GM19023 (cell line): Measurements from ENCODE around the gene OLIG2.

Experiments used
- ATAC-seq: cut with Tn5 transposase; IDR thresholded peaks from one replicate; pipeline ENCODE4 v1.9.1; 2021; ENCODE audit warnings: mild to moderate bottlenecking, moderate library complexity; ENCODE audit not compliant: unreplicated experiment

The OLIG2 gene

DNA sequence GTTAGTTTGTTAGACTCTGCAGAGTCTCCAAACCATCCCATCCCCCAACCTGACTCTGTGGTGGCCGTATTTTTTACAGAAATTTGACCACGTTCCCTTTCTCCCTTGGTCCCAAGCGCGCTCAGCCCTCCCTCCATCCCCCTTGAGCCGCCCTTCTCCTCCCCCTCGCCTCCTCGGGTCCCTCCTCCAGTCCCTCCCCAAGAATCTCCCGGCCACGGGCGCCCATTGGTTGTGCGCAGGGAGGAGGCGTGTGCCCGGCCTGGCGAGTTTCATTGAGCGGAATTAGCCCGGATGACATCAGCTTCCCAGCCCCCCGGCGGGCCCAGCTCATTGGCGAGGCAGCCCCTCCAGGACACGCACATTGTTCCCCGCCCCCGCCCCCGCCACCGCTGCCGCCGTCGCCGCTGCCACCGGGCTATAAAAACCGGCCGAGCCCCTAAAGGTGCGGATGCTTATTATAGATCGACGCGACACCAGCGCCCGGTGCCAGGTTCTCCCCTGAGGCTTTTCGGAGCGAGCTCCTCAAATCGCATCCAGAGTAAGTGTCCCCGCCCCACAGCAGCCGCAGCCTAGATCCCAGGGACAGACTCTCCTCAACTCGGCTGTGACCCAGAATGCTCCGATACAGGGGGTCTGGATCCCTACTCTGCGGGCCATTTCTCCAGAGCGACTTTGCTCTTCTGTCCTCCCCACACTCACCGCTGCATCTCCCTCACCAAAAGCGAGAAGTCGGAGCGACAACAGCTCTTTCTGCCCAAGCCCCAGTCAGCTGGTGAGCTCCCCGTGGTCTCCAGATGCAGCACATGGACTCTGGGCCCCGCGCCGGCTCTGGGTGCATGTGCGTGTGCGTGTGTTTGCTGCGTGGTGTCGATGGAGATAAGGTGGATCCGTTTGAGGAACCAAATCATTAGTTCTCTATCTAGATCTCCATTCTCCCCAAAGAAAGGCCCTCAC lies at the start of gene OLIG2:
Gene OLIG2, plus strand, starts transcription at position 447 of the 954 bp plus-strand sequence. CDS start 928 bp downstream, outside the sequence.
- ATAC-seq: no peak

DNA sequence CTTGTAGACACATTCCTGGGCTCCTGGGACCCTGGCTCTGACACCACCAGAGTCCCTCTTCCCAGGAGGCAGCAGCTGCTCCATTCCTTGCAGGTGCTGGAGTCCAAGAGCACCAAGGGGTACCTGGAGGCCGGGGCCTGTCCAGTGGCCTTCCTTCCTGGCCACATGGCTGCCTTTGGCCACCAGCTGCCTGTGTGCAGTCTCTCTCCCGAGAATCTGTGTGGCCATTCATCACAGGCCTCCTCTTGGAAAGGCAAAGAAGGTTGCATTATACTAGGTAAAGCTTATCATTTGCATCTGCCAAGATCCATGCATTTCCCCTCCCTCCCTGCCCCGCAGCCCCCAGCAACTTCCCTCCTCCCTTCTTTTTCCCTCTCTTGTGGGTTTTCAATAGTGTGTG lies 48.9 kb upstream of the OLIG2 start:
- ATAC-seq: no peak

GRCh38 chr21:32977216-32977615 lies 48.5 kb upstream of the OLIG2 start:
- no peak for ATAC-seq

GRCh38 chr21:32978331-32979270 lies 47.1 kb upstream of the OLIG2 start:
- no peak for ATAC-seq

- no peak for ATAC-seq
Observed at GRCh38 chr21:32979598-32980268, 46.0 kb upstream of the OLIG2 start.

DNA sequence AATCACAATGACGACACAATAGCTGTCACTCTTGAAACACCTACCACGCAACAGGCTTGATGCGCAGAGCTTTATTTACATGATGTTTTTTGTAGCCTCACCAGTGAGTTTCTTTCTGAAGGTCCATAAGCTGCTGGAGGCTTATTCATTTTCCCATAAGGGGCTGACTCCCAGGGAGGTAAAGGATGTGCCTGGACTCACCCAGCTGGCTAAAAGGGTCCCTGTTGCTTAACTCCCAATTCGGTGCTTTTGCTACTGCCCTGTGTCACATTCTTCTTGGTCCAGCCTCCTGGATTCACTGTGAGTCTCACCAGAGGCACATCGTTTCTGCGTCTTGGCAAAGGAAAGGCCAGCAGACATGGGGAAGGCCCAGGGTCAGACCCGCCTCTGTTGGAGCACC lies 44.6 kb upstream of the OLIG2 start:
- no peak for ATAC-seq

DNA sequence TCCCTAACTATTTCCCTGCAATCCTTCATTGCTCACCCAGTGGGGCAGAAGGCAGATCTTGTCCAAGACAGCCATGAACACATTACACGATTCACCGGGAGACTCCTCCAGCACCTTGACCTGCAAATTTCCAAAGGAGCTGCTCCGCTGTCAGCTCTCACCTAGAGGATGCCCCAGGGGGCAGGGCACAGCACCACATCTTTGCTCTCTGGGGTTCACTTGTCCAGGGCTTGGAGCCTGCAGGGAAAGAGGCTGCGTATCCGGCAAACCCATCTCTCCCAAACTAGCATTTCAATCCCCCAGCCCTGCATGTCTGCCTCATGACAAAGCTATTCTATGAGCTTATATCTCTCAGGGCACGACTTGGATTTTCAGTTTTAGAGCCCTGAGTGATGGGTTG lies 35.1 kb upstream of the OLIG2 start:
- ATAC-seq: no peak

DNA sequence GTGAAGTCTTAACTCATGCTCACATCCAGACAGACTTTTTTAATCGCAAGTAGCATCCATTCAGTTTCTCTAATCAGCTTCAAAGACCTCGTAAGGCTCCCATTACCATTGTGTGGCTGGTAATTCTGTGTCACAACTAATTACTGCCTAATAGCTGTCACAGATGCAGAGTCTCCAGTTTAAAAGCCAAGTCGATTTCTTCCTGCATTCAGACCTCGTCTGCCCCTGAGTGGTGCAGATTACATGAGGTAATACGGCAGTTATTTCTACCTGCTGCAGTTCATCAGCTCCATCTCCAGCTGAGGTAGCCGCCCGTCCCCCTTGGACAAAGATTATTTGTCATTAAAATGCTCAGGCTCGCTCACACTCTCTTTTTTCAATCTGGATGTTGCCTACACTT lies 34.4 kb upstream of the OLIG2 start:
- ATAC-seq: no peak

- no peak for ATAC-seq
Observed at GRCh38 chr21:32993894-32994293, 31.8 kb upstream of the OLIG2 start.

- ATAC-seq: no peak
Observed at GRCh38 chr21:32994305-32994704, 31.4 kb upstream of the OLIG2 start.

DNA sequence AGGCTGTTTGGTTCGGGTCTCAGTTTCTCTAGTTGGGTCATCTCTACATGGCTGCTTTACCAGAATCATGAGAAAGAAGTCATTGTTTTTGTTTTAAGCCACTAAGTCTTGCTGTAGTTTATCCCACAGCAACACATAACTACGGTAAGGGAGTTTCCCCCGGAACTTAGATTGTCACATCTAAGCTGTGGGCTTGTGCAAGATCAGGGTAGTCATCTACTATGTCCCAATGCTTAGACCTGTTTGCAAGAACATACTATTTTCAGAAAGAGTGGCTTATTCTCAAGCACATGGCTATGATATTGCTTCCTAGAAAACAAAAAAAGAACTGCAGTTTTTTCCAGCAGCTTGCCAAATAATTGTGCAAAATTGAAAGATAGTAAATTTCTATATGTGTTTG lies 18.0 kb upstream of the OLIG2 start:
- ATAC-seq: no peak

DNA sequence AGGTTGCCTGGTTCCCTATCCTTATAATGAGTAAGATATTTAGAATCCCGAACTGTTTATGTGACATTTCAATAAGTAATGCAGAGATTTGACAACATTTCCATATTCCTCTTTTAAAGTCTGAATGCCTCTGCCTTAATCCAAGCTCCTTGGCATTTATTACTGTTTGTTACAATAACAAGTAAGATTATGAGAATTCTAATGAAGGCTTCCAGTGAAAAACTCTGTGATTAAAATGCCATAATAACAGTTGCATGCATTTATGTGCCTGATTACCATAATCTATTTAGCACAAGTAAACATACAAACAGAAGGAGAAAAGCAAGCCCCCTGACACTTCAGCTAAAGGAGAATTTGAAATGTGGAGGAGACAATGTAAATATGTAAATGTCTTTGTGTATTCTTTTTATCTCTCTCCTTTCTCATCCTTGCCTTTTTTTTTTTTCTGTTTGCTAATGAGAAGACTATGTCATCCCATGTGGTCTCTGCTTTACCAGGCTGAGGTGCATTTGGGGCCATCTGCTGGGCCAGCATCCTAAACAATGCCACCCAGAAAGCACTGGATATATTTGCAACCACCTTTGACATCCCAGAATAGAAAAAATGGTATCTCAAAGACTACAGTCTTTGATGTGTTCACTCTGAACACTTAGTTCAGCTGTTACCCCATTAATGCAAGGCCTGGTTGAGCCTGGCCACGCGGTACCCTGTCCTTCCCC lies 17.2 kb upstream of the OLIG2 start:
- no peak for ATAC-seq

DNA sequence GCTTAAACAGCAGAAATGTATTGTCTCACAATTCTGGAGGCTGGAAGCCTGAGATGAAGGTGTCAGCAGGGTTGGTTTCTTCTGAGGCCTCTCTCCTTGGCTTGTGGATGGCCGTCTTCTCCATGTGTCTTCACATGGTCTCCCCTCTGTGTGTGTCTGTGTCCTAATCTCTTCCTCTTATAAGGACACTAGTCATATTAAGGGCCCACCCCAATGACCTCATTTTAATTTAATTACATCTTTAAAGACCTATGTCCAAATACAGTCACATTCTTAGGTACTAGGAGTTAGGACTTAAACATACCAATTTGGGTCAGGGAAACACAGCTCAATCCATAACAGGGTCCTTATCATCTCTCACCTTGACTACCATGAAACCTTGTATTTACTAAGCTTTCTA lies 14.8 kb upstream of the OLIG2 start:
- no peak for ATAC-seq

DNA sequence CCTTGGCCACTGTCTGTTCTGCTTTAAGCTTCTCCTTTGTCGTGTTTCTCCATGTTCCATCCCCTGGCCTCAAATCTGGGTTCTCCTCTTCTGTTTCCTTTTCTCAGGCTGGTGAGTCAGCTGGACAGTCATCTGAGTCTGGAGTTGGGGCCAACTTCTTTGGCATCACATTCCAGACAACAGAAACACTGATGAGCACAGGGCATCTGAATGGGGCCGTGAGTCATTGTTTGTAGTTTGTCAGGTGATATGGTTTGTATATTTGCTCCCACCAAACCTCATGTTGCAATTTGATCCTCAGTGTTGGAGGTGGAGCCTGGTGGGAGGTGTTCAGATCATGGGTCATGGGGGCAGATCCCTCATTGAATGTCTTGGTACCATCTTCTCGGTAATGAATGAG lies 14.3 kb upstream of the OLIG2 start:
- no peak for ATAC-seq

- ATAC-seq: no peak
Observed at GRCh38 chr21:33013626-33014025, 12.1 kb upstream of the OLIG2 start.

DNA sequence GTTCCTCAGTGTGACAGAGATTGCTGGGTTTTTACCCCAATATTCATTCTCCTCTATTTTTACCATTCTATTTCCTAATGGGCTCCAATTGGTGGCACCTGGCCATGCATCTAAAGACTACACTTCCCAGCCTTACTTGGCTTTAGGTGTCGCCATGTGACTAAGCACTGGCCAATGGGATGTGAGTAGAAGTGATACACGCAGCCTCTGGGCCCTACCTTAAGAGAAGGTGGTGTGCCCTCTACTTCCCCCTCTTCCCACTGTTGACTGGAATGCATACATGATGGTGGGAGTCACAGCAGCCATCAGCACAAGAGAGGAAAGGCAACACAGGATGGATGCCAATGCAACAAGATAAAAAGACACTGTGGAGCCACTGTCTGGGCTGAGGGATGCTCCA lies 11.4 kb upstream of the OLIG2 start:
- ATAC-seq: no peak

- ATAC-seq: no peak
Observed at GRCh38 chr21:33015096-33015495, 10.6 kb upstream of the OLIG2 start.

DNA sequence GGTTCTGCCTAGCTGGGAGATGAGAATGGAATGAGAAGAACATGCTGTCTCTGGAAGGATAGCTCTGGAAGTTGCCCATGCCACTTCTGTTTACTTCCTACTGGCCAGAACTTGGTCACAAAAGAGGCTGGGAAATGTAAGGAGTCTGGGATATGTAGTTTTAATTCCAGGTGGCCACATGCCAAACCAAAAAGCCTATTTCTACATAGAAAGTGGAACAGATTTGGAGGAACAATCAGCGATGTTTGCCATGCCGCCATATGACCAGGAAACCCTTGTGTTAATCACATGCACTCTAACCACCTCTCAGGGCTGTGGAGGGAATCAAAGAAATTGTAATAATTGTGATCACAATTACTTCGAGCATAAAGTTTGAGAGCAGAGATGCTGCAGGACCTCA lies 10.0 kb upstream of the OLIG2 start:
- no peak for ATAC-seq

GRCh38 chr21:33018707-33019465 lies 6.8 kb upstream of the OLIG2 start:
- ATAC-seq: no peak

GRCh38 chr21:33019516-33019884 lies 6.2 kb upstream of the OLIG2 start:
- no peak for ATAC-seq
